GM12864 (cell line): Measurements from ENCODE around the gene KLHL30.

Source experiments
- DNase-seq: peaks from one replicate; pipeline ENCODE4 v3.0.0-alpha.2; 2011; ENCODE audit warnings: low read depth
- H3K4me3 ChIP-seq: 2 replicates; pipeline ENCODE4 v1.5.1; 2011; ENCODE audit warnings: mild to moderate bottlenecking, low read depth, low read length, control low read depth
- TF ChIP-seq, protein P1 (sequence below): IDR thresholded peaks from 2 replicates; pipeline ENCODE4 v1.5.1; 2011; ENCODE audit warnings: low read depth, mild to moderate bottlenecking, moderate library complexity, low read length, control low read depth, inconsistent platforms; ENCODE audit errors: missing control alignments

Gene KLHL30

DNA sequence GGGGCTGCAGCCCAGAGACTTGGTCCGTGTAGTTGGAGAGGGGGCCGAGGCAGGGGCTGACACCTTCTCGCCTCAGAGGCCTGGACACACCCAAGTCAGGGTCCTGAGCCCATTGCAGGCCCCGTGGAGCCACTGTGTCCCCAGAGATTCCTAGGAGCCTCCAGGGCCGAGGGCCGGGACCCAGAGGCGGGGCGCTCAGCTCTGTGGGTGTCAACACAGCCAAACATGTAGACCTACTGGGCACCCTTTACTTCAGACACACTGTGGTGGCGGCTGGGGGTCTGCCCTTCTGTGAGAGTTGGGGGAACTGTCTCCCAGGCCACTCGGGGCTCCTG, 38.8 kb upstream of the KLHL30 start:
- H3K4me3 ChIP-seq, result no peak overlapping the region
- DNase-seq, result no peak
- TF ChIP-seq, protein P1, sequence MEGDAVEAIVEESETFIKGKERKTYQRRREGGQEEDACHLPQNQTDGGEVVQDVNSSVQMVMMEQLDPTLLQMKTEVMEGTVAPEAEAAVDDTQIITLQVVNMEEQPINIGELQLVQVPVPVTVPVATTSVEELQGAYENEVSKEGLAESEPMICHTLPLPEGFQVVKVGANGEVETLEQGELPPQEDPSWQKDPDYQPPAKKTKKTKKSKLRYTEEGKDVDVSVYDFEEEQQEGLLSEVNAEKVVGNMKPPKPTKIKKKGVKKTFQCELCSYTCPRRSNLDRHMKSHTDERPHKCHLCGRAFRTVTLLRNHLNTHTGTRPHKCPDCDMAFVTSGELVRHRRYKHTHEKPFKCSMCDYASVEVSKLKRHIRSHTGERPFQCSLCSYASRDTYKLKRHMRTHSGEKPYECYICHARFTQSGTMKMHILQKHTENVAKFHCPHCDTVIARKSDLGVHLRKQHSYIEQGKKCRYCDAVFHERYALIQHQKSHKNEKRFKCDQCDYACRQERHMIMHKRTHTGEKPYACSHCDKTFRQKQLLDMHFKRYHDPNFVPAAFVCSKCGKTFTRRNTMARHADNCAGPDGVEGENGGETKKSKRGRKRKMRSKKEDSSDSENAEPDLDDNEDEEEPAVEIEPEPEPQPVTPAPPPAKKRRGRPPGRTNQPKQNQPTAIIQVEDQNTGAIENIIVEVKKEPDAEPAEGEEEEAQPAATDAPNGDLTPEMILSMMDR, result no peak

DNA sequence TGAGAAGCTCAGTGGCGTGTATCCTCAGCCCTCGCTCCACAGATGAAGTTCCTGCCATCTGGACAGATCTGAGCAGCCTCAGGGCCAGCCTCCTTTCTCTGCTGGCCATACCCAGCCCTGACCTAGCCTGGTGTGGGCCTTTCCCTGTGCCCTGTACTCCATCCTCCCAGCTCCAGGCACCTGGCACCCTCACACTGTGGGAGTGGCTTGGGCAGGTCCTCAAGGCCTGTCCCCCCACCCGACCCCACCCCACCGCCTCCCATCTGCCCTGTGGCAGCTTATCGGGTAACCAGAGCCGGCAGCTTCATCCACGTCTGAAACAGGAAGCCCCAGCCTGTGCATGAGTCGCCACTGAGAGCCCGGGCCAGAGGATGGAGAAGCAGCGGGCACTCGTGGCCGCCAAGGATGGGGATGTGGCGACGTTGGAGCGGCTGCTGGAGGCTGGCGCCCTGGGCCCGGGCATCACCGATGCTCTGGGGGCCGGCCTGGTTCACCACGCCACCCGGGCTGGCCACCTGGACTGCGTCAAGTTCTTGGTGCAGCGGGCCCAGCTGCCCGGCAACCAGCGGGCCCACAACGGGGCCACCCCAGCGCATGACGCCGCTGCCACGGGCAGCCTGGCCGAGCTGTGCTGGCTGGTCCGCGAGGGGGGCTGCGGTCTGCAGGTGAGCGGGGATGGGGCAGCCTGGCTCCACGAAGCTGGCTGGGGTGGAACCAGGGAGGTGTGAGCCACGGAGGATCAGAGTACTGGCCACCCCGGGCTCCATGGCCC, 38.2 kb upstream of the KLHL30 start, which contains the start of gene ESPNL:
ESPNL (plus strand) TSS at position 292 of the 772 bp plus-strand sequence; CDS start at position 372, 80 bp downstream.
- TF ChIP-seq, protein P1, result no peak
- no peak within 1 kb of the TSS for H3K4me3 ChIP-seq
- no peak for DNase-seq

DNA sequence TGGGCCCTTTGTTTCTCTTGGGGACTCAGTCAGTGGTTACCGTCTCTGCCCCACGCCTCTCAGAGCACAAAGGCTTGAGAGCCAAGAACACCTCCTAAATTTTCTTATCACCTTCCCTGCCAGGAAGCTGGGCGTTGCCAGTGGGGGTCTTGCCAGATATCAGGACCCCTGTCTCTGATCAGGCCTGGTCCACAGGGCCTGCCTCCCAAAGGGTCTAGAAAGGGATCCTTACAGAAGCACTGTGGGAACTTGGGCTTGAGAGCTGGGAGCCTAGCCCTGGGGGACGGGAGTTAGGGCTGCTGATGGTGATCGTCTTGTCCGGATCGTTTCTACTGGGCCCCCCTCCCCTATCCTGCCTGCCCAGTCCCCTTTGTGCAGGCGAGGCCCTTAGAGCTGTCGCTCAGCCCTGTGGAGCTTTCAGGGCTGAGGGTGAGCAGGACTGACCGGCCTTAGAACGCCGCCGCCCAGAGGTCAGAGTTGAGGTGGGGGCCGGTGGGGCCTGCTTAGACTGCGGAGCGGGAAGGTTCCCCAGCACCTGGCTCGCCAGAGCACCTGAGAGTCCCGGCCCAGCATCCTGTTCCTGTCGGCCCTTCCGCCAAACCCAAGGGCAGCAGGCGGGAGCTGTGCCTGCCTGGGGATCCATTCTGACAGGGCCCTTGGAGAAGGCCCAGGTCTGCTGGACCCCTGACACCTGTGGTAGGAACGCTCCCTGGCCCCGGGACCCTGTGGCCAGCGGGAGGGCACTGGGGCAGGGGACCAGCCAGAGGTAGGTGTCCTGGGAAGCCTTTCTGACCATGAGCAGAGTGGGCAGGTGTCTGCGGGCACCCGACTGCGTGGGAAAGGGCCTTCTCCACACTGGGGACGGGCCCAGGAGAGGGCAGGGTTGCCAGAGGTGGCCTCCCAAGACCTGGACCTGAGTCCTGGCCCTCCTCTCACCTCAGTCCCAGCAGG, 37.4 kb upstream of the KLHL30 start:
- DNase-seq, result no peak
- H3K4me3 ChIP-seq, result no peak overlapping the region
- TF ChIP-seq, protein P1, result no peak

DNA sequence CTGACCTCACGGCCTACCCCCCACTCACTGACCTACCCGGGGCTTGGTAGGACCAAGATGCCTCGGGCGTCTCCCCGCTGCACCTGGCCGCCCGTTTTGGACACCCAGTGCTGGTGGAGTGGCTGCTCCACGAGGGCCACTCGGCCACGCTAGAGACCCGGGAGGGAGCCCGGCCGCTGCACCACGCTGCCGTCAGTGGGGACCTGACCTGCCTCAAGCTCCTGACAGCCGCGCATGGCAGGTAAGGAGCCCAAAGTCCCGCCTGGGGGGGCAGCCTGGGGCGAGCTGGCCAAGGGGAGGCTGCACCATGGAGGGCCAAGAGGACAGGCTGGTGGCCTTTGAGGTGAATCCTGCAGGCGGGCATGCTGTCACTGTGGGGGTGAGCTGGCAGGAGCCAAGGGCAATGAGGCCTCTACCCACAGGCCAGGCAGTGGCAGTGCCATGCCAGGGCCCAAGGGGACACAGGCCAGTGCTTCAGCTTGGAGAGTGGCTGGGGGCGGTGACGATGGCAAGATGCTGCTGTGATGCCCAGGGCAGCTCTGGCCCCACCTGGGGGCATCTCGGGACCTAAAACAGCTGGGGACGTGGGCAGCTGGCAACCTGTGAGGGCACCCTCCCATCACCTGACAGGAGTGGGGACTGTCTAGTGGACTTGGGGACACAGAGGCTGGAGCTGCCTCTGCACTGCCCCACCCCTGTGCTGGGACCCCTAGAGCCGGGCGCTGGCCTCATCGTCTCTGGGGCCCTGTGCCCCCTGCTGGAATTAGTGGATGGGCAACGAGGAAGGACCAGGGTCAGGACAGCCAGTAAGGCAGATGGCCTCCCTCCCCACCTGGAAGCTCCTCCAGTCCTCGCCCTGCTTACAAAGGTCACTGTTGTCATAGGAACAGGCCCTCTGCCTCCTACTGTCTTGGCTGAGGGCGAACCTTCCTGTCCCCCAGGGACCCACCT, 36.3 kb upstream of the KLHL30 start:
- DNase-seq, result no peak
- TF ChIP-seq, protein P1, result no peak
- H3K4me3 ChIP-seq, result no peak overlapping the region

DNA sequence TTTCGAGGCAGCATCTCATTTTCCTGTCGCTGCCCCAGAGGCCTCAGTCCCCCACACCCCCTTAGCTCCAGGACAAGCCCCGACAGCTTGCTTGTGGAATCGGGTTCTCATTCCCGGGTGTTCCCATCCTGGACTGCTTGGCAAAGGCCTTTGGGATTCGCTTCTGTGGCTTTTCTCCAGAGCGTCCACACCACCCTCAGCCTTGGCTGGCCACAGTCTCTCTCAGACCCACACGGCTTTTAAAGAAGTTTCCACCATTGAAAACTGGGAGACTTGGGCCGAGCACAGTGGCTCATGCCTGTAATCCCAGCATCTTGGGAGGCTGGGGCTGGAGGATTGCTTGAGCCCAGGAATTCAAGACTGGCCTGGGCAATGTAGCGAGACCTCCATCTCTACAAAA, 35.6 kb upstream of the KLHL30 start:
- DNase-seq, result no peak
- no peak overlapping the region for H3K4me3 ChIP-seq
- TF ChIP-seq, protein P1, result no peak

DNA sequence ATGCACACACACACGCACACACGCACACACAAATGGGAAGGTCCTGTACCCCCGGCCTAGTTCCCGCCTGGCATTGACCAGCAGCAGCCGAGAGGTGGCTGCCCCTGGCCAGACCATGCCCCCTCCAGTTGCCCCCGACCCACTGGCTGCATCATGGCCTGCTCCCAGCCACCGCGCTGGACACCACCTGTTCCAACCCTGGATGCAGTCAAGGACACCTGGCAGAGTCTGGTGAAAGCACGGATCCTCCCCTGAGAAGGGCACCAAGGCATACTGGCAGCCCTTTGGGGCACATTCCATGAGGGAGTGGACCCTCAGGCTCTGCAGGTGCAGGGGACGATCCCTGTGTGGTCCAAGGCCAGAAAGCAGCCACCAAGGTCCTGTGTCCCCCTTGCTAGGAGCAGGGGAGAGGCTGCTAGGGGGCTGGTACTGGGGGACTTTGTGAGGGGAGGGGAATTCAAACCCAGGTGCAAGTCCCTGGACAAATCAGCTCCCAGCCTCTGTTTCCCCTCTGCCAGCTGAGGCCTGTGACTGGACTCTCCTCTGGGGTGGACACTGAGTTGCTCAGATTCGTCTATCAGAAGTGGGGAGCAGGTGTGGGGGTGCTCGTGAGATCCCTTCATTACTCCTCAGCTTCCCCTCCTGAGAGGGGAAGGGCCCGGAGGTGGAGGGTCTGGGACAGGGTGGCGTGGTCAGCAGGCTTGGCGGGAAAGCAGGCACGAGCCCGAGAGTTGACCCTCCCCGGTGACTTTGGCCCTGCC, 34.8 kb upstream of the KLHL30 start:
- H3K4me3 ChIP-seq, result no peak overlapping the region
- no peak for DNase-seq
- TF ChIP-seq, protein P1, result no peak
